NCI-H748 (cell line): ENCODE data around the gene FTO.
"Not testable (repeated sequence)": the region's sequence is repeated elsewhere in the genome, so short reads cannot be mapped to it uniquely, and the experiment has no call there.

ENCODE experiments used
- DNase-seq: peaks from one replicate; lab custom pipeline; 2025; ENCODE audit not compliant: unreplicated experiment; lab: John Stamatoyannopoulos, UW

Gene FTO

DNA sequence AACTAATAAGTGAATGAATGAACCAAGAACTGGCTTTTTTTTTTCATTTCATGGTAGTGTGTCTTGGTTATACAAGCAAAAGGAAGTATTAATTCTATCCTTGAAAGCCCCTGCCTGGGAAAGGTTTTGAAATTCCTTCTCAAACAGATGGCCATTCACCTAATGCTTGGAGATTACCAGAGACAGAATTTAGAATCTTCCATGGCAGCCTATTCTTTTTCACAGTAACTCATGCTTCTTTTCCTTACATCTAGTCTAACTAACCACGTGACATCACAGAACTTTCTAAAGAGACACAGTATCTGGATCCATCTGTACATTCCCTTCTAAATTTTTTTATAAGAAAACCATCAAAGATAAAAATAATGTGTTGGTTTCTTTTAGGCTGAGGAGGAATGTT lies 151.6 kb downstream of the FTO start:
- no peak for DNase-seq

DNA sequence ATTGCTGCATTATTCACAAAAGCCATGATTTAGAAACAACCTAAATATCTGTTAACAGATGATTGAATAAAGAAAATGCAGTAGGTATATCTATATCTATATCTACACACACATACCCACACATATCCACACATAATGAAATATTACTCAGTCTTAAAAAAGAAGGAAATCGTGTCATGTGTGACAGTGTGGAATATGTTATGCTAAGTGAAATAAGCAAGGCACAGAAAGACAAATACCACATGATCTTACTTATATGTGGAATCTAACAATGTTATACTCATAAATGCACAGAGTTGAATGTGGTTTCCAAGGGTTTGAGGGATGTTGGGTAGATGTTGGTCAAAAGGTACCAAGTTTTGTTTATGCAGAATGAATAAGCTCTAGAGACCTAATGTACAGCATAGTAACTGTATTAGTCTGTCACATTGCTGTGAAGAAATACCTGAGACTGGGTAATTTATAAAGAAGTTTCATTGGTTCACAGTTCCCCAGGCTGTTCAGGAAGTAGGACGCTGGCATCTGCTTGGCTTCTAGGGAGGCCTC lies 156.1 kb downstream of the FTO start:
- DNase-seq, result no peak

DNA sequence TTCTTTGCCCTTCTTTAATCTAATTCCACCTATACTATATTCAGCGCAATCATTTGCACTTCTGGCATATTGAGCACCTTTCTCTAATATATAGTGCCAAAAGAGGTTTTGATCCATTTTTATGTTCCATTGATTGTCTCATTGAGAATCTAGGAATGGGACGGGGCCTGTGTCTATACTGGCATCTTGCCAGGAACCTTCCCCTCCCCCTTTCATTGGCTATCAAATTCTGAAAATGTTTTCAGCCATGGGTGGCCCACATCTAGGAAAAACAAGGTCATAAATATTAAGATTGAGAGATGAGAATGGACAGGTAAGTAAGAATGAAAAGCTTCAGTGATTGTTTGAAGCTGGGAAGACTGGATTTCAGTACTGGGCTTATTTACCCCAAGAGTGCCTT lies 159.9 kb downstream of the FTO start:
- DNase-seq, result no peak

DNA sequence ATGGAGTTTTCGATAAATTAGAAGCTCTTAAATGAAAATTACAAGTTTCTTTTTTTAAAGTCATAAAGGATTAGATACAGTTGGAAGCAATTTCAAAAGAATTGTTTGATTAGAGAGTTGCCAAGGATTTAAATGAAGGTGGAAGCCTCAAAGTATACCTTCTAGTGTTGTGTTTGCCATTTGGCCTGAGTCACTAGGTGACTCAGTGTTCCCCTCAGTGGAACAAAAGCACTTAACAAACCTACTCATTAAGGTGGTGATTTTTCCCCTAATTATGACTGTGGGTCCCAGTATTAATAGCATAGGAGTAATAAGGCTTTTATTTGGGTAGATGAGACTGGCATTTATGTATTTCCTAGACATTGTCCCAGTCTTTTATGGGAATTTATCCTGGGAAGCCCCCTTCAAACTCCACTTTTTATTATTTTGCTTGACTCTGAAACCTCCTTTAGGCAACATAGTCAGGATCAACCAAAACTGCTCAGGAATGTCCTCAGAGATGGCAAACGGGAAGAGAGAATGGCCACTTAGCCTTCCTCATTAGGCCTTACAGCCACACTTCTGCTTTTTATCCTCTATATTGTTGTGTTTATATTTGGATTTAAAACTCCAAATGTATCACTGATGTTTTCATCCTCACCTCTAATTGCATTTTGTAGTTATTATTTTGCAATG lies 161.0 kb downstream of the FTO start:
- peak; percentile 54 for DNase-seq

DNA sequence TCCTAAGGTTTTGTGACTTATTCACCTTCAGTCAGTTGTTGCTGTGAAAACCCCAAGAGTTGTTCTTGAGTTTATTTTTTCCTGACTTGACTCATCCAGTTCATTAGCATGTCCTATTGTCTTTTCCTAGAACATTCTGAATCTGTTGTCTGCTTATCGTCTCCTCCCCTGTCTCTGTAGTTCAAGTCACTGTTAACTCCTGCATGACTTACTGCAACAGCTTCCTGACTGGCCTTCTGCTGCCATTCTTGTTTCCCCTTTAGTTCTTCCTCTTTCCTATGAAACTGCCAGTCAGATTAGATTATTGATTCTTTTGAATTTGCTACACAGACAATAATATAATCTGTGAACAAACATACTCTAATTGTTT lies 161.5 kb downstream of the FTO start:
- DNase-seq, result no peak

- no peak for DNase-seq
These were observed 162.6 kb downstream of the FTO start for GRCh38 chr16:53866520-53866919.

DNA sequence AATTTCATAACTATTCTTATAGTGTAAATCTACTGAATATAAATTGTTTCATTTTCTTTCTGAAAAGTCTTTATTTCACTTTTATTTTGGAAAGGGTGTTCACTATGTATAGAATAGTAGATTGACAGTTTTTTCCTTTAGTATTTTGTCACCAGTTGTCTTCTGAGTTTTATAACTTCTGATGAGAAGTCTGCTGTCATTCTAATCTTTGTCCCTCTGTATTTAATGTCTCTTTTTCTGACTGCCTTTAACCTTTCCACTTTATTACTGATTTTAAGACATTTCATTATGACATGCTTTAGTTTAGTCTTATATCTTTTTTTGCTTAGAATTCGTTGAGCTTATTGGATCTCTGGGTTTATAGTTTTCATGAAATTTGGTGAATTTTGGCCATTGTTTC lies 166.9 kb downstream of the FTO start:
- DNase-seq, result no peak

DNA sequence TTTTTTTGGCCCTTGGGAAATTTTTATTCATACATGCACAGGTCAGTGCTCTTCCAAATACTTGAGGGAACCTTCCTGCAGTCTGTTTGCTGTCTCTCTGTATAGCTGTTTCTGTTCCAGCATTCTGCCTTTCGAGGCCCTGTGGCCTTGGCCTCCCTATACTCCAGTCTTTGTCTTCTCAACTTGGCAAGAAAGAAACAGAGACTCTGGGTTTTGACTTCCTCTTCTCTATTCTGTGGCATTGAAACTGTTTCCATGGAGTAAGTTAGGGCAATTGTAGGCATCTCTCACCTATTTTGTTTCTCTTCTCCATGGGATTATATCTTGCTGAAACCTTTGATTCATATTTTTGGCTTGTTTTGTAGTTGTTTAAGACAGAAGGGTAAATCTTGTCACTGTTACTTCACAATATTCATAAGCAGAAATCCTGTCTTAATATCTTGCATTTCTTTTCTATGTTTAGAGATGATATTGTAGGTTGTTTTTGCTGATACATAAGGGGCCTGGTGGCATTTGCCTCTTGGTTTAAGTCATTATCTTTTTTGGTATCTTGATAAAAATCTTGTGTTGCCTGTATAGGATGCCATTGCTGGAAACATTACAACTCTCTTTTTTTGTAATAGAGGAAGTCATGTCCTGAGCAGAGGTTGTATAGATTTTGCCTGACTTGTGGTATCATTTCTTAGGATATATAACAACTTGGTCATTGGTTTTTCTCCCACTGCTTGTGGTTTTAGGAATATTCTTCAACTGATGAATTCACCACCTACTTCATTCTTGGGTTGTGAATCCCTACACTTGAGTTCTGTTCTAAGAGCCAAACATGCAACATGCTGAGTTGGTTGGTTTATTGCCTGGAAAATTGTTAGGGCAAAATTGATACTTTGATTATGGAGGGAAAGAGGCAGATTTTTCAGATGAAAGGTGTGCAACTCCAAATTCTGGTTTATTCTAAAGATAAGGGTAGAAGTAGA lies 168.6 kb downstream of the FTO start:
- DNase-seq, result no peak

- no peak for DNase-seq
These were observed 172.9 kb downstream of the FTO start for GRCh38 chr16:53876811-53877210.

DNA sequence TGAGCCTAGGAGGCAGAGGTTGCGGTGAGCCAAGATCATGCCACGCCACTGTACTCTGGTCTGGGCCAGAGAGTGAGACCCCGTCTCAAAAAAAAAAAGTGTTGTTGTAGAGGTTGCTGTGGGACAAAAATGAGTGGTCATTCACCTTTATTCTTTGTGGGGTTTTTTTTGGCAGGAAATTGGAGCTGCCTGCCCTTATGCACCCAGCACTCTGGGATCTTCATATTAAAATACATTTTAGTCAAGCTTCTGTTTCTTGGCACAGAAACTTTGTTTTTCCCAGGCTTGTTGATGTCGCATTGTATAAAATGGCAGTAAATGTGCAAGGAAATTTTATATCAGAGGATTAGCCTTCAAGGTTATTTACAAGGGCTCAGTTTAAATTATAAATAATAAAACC lies 174.3 kb downstream of the FTO start:
- DNase-seq, result no peak

DNA sequence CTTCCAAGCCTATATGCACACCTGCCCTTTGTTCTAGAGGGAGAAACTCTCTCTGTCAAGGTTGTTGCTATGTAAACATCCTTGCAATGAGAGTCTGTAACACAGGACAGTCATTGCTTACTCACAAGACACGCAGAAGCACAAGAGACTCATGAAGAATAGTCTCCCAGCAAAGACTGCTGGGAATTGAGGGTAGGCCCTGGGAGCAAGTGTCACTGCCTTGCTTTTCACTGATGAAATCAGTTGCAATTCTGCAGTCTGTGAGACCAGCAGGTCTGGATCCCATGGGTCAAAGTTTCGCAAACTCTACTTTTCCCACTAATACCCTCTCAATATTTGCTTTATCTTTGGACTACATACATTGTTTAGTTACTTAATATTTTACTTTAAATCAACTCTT lies 177.4 kb downstream of the FTO start:
- DNase-seq, result no peak

- DNase-seq, result no peak
These were observed 178.4 kb downstream of the FTO start for GRCh38 chr16:53882310-53882709.

GRCh38 chr16:53884748-53885147 lies 180.8 kb downstream of the FTO start:
- no peak for DNase-seq

- peak; percentile 9 for DNase-seq
These were observed 182.8 kb downstream of the FTO start for GRCh38 chr16:53886482-53887378.

DNA sequence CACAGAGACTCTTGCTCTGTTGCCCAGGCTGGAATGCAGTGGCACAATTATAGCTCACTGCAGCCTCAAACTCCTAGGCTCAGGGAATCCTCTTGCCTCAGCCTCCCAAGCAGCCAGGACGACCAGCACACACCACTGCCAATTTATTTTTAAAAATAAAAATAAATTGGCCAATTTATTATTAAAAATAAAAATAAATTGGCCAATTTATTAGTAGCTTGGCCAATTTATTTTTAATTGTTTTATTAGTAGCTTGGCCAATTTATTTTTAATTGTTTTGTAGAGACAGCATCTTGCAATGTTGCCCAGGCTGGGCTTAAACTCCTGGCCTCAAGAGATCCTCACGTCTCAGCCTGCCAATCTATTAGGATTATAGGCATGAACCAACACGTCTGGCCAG lies 184.3 kb downstream of the FTO start:
- no peak for DNase-seq

DNA sequence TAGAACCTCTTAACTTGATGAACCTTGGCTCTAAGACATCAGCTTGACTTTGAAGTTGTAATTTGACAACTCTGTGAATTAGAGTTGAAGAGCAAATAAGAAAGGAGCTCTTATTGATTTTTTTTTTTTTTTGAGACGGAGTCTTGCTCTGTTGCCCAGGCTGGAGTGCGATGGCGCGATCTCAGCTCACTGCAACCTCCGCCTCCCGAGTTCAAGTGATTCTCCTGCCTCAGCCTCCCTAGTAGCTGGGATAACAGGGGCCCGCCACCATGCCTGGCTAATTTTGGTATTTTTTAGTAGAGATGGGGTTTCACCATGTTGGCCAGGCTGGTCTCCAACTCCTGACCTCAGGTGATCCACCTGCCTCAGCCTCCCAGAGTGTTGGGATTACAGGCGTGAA lies 186.9 kb downstream of the FTO start:
- not testable (repeated sequence) for DNase-seq

GRCh38 chr16:53891409-53892139 lies 187.6 kb downstream of the FTO start:
- DNase-seq, result no peak

DNA sequence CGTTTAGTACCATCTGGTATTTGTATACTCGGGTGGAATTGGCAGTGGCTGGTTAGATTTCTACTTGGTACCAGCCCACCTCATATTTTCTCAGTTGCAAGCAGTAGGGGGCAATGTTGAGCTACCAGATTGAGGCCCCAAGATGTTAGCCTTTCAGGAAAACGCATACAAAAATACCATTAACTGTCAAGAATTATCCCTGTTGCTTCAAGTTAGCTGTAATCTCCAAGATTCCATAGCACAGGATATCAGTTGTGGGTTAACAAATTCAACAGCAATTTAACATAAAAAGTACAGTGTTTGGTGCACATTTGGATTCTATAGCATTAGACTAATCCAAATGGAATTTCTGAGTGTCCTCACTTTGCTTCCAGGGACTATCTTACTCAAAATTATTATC lies 188.2 kb downstream of the FTO start:
- peak; percentile 48 for DNase-seq

DNA sequence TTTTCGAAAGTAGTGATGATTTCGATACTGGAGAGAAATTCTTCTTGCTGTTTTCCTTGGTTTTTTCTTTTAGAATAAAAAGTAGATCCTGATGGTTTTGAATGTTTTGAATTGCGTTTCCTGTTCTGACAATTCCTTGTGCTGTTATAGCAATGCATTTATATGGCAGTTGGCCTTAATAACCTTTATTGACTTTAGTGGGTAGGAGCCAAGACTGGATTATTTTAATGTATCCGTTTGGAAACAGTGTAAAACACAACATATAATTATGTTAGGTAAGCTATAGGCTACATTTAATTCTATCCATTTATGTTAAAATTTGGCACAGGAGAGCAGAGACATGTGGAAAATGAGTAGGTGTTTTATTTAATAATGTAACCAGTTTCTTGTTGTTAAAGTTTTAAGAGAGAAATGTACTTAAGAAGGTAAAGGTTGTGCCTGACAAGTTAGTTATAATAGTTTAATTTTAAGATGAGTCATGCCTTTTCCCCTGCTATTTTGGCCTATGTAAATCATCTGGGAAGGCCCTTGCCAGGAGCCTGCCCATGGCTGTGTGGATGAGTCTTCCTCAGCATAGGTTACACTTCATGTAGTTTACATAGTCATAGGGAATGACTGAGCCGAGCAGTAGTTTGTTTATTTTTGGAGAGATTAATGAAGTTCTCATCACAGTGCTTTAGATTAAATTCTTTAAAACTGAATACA lies 189.9 kb downstream of the FTO start:
- DNase-seq, result peak; percentile 51

- DNase-seq, result no peak
These were observed 190.7 kb downstream of the FTO start for GRCh38 chr16:53894686-53895085.
